ENCODE measurements around the gene TBC1D24. TPM values are rescaled to one million over a fixed set of nuclear protein-coding genes. Genes with fewer than 3 reads are reported as not detected.

TBC1D24 gene
- total and polyA plus RNA-seq, 9 of the 15 experiments (the other 6 are each of a cell fraction or from before 2014, with no cell fraction given): 1.7 to 22.6 (median 7.2) TPM

DNA sequence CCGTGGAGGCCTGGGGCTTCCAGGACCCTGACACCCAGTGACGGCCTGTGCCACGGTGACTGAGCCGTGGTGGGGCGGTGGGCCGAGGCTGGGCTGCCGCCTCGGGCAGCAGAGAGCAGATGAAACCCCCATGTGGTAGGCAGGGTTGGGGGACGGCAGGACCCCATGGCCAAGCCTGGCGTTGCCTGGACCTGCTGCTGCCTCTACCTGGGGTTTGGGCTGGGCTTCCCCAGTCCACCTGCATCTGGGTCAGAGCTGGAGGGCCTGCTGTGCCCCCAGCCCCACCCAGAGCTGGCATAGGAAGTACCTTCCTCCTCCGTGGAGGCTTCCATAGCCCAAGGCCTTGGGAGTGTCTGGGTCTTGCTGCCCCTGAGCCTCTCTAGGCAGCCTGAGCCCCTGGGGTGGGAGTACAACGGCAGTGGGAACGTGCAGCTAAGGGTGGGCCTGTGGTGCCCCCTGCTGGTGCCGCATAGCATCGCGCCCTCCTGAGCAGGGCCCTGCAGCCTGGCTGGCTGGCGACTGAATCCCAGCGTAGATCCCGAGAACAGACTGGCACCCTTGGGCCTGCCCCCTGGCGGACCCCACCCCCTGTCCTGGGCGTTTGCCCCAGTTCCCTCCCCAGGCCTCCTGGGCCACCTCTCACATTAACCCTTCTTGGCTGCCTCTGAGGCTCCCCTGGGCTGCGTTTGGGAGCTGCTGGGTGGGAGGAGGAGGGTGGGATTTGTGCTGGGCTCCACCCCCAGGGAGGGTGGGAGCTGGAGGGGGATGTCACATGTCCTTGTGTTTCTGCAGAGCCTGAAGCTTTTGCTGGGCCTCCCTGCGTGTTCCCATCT, 26.2 kb downstream of the TBC1D24 start (continued):
- no peak for TF ChIP-seq ZNF766 (CRISPR knock-in tag; conservative IDR thresholded peaks at IDR 0.05)
- peak; percentile 66 for TF ChIP-seq BHLHE40 (IDR thresholded peaks at IDR 0.05; ENCODE audit: low read length)
- TF ChIP-seq, protein P1, sequence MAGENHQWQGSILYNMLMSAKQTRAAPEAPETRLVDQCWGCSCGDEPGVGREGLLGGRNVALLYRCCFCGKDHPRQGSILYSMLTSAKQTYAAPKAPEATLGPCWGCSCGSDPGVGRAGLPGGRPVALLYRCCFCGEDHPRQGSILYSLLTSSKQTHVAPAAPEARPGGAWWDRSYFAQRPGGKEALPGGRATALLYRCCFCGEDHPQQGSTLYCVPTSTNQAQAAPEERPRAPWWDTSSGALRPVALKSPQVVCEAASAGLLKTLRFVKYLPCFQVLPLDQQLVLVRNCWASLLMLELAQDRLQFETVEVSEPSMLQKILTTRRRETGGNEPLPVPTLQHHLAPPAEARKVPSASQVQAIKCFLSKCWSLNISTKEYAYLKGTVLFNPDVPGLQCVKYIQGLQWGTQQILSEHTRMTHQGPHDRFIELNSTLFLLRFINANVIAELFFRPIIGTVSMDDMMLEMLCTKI (IDR thresholded peaks at IDR 0.05; ENCODE audit: partially characterized antibody): no peak
- TF ChIP-seq, protein P2, sequence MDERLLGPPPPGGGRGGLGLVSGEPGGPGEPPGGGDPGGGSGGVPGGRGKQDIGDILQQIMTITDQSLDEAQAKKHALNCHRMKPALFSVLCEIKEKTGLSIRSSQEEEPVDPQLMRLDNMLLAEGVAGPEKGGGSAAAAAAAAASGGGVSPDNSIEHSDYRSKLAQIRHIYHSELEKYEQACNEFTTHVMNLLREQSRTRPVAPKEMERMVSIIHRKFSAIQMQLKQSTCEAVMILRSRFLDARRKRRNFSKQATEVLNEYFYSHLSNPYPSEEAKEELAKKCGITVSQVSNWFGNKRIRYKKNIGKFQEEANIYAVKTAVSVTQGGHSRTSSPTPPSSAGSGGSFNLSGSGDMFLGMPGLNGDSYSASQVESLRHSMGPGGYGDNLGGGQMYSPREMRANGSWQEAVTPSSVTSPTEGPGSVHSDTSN (CRISPR knock-in tag; IDR thresholded peaks at IDR 0.05; ENCODE audit: low read depth): no peak
- TF ChIP-seq, protein P2 (tag; conservative IDR thresholded peaks at IDR 0.05; ENCODE audit: low read depth): no peak
- TF ChIP-seq, protein P3, sequence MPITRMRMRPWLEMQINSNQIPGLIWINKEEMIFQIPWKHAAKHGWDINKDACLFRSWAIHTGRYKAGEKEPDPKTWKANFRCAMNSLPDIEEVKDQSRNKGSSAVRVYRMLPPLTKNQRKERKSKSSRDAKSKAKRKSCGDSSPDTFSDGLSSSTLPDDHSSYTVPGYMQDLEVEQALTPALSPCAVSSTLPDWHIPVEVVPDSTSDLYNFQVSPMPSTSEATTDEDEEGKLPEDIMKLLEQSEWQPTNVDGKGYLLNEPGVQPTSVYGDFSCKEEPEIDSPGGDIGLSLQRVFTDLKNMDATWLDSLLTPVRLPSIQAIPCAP (CRISPR knock-in tag; IDR thresholded peaks at IDR 0.05; ENCODE audit: borderline replicate concordance): no peak
- no peak for TF ChIP-seq HDAC8 (tag; IDR thresholded peaks at IDR 0.05)
- no peak for TF ChIP-seq NUFIP1 (IDR thresholded peaks at IDR 0.05; ENCODE audit: partially characterized antibody)
- TF ChIP-seq, protein P4, sequence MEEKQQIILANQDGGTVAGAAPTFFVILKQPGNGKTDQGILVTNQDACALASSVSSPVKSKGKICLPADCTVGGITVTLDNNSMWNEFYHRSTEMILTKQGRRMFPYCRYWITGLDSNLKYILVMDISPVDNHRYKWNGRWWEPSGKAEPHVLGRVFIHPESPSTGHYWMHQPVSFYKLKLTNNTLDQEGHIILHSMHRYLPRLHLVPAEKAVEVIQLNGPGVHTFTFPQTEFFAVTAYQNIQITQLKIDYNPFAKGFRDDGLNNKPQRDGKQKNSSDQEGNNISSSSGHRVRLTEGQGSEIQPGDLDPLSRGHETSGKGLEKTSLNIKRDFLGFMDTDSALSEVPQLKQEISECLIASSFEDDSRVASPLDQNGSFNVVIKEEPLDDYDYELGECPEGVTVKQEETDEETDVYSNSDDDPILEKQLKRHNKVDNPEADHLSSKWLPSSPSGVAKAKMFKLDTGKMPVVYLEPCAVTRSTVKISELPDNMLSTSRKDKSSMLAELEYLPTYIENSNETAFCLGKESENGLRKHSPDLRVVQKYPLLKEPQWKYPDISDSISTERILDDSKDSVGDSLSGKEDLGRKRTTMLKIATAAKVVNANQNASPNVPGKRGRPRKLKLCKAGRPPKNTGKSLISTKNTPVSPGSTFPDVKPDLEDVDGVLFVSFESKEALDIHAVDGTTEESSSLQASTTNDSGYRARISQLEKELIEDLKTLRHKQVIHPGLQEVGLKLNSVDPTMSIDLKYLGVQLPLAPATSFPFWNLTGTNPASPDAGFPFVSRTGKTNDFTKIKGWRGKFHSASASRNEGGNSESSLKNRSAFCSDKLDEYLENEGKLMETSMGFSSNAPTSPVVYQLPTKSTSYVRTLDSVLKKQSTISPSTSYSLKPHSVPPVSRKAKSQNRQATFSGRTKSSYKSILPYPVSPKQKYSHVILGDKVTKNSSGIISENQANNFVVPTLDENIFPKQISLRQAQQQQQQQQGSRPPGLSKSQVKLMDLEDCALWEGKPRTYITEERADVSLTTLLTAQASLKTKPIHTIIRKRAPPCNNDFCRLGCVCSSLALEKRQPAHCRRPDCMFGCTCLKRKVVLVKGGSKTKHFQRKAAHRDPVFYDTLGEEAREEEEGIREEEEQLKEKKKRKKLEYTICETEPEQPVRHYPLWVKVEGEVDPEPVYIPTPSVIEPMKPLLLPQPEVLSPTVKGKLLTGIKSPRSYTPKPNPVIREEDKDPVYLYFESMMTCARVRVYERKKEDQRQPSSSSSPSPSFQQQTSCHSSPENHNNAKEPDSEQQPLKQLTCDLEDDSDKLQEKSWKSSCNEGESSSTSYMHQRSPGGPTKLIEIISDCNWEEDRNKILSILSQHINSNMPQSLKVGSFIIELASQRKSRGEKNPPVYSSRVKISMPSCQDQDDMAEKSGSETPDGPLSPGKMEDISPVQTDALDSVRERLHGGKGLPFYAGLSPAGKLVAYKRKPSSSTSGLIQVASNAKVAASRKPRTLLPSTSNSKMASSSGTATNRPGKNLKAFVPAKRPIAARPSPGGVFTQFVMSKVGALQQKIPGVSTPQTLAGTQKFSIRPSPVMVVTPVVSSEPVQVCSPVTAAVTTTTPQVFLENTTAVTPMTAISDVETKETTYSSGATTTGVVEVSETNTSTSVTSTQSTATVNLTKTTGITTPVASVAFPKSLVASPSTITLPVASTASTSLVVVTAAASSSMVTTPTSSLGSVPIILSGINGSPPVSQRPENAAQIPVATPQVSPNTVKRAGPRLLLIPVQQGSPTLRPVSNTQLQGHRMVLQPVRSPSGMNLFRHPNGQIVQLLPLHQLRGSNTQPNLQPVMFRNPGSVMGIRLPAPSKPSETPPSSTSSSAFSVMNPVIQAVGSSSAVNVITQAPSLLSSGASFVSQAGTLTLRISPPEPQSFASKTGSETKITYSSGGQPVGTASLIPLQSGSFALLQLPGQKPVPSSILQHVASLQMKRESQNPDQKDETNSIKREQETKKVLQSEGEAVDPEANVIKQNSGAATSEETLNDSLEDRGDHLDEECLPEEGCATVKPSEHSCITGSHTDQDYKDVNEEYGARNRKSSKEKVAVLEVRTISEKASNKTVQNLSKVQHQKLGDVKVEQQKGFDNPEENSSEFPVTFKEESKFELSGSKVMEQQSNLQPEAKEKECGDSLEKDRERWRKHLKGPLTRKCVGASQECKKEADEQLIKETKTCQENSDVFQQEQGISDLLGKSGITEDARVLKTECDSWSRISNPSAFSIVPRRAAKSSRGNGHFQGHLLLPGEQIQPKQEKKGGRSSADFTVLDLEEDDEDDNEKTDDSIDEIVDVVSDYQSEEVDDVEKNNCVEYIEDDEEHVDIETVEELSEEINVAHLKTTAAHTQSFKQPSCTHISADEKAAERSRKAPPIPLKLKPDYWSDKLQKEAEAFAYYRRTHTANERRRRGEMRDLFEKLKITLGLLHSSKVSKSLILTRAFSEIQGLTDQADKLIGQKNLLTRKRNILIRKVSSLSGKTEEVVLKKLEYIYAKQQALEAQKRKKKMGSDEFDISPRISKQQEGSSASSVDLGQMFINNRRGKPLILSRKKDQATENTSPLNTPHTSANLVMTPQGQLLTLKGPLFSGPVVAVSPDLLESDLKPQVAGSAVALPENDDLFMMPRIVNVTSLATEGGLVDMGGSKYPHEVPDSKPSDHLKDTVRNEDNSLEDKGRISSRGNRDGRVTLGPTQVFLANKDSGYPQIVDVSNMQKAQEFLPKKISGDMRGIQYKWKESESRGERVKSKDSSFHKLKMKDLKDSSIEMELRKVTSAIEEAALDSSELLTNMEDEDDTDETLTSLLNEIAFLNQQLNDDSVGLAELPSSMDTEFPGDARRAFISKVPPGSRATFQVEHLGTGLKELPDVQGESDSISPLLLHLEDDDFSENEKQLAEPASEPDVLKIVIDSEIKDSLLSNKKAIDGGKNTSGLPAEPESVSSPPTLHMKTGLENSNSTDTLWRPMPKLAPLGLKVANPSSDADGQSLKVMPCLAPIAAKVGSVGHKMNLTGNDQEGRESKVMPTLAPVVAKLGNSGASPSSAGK (IDR thresholded peaks at IDR 0.05): no peak
